Retinal pigment epithelial cell (primary cell): ENCODE data around the gene TSC22D4.

ENCODE experiments used
- DNase-seq: peaks from one replicate; pipeline ENCODE4 v3.0.0-alpha.2; 2010; ENCODE audit warnings: low read depth
- H3K4me3 ChIP-seq: 2 replicates; pipeline ENCODE4 v1.5.1; 2011; ENCODE audit warnings: mild to moderate bottlenecking, low read length, control low read depth, moderate library complexity
- CTCF ChIP-seq: conservative IDR thresholded peaks from 2 replicates; pipeline ENCODE4 v1.5.1; 2011; ENCODE audit warnings: low read depth, low read length, control low read depth, inconsistent platforms

Gene TSC22D4

GRCh38 chr7:100516135-100516812 lies 37.3 kb upstream of the TSC22D4 start:
- no peak overlapping the region for H3K4me3 ChIP-seq
- no peak for TF ChIP-seq CTCF
- DNase-seq: no peak

- DNase-seq: peak; percentile 26
- no peak for TF ChIP-seq CTCF
- H3K4me3 ChIP-seq: no peak overlapping the region
These were observed 36.1 kb upstream of the TSC22D4 start for GRCh38 chr7:100515072-100515532.

GRCh38 chr7:100513212-100513810 lies 34.3 kb upstream of the TSC22D4 start:
- H3K4me3 ChIP-seq: no peak overlapping the region
- TF ChIP-seq CTCF: no peak
- DNase-seq: no peak

GRCh38 chr7:100510437-100511239 lies 31.6 kb upstream of the TSC22D4 start:
- H3K4me3 ChIP-seq: no peak overlapping the region
- no peak for DNase-seq
- TF ChIP-seq CTCF: no peak

- TF ChIP-seq CTCF: no peak
- no peak overlapping the region for H3K4me3 ChIP-seq
- DNase-seq: no peak
These were observed 30.2 kb upstream of the TSC22D4 start for GRCh38 chr7:100509231-100509630.

- TF ChIP-seq CTCF: no peak
- no peak overlapping the region for H3K4me3 ChIP-seq
- no peak for DNase-seq
These were observed 27.4 kb upstream of the TSC22D4 start for GRCh38 chr7:100506356-100506923.
